ENCODE data around the gene SEMA3E.

SEMA3E gene

GRCh38 chr7:83695128-83695960 lies 46.4 kb upstream of the SEMA3E start:
- Histone ChIP-seq H3K27ac (ENCODE audit: low read depth, low read length) (no peak overlapping the region), H3F3A (ENCODE audit: insufficient read depth) (no peaks in the 10 kb centered on the region), H4K20me1 (ENCODE audit: low read depth, low read length) (no peaks in the 10 kb centered on the region), H3K36me3 (ENCODE audit: low read length) (no peaks in the 10 kb centered on the region), H3K9me2 (replicated peaks; ENCODE audit: insufficient read depth, low read length) (no peaks in the 10 kb centered on the region), H3K4me2 (ENCODE audit: low read depth, low read length, poor library complexity, severe bottlenecking) (no peak overlapping the region), H3K9me3 (ENCODE audit: insufficient read depth, low read length) (no peaks in the 10 kb centered on the region), H3K4me3 (ENCODE audit: insufficient read depth, low read length, poor library complexity, severe bottlenecking) (no peak overlapping the region), H2AFZ (ENCODE audit: low read depth, low read length, severe bottlenecking) (no peak overlapping the region), H3K79me2 (ENCODE audit: insufficient read depth, low read length) (no peaks in the 10 kb centered on the region), H3K9ac (ENCODE audit: low read length) (no peak overlapping the region), H3K27me3 (ENCODE audit: low read length) (no peaks in the 10 kb centered on the region)
- TF ChIP-seq CTCF (IDR thresholded peaks at IDR 0.05; ENCODE audit: insufficient read depth, low read length, poor library complexity, severe bottlenecking) (no peak), EZH2phosphoT487 (conservative IDR thresholded peaks at IDR 0.05; ENCODE audit: low read length) (no peak)

GRCh38 chr7:83693256-83693655 lies 44.3 kb upstream of the SEMA3E start:
- Histone ChIP-seq H3K9me3 (ENCODE audit: insufficient read depth, low read length) (no peaks in the 10 kb centered on the region), H3K36me3 (ENCODE audit: low read length) (no peaks in the 10 kb centered on the region), H3K4me2 (ENCODE audit: low read depth, low read length, poor library complexity, severe bottlenecking) (no peak overlapping the region), H3F3A (ENCODE audit: insufficient read depth) (no peaks in the 10 kb centered on the region), H4K20me1 (ENCODE audit: low read depth, low read length) (no peaks in the 10 kb centered on the region), H3K9me2 (replicated peaks; ENCODE audit: insufficient read depth, low read length) (no peaks in the 10 kb centered on the region), H3K79me2 (ENCODE audit: insufficient read depth, low read length) (no peaks in the 10 kb centered on the region), H3K27me3 (ENCODE audit: low read length) (no peaks in the 10 kb centered on the region), H3K9ac (ENCODE audit: low read length) (no peak overlapping the region), H3K4me3 (ENCODE audit: insufficient read depth, low read length, poor library complexity, severe bottlenecking) (no peak overlapping the region), H3K27ac (ENCODE audit: low read depth, low read length) (no peak overlapping the region), H2AFZ (ENCODE audit: low read depth, low read length, severe bottlenecking) (no peak overlapping the region)
- TF ChIP-seq EZH2phosphoT487 (conservative IDR thresholded peaks at IDR 0.05; ENCODE audit: low read length) (no peak), CTCF (IDR thresholded peaks at IDR 0.05; ENCODE audit: insufficient read depth, low read length, poor library complexity, severe bottlenecking) (no peak)

GRCh38 chr7:83691095-83691494 lies 42.2 kb upstream of the SEMA3E start:
- no peaks in the 10 kb centered on the region for H3K36me3 ChIP-seq (ENCODE audit: low read length)
- no peak overlapping the region for H3K4me3 ChIP-seq (ENCODE audit: insufficient read depth, low read length, poor library complexity, severe bottlenecking)
- H3K4me2 ChIP-seq (ENCODE audit: low read depth, low read length, poor library complexity, severe bottlenecking) = no peak overlapping the region
- no peak overlapping the region for H3K27ac ChIP-seq (ENCODE audit: low read depth, low read length)
- no peak for TF ChIP-seq CTCF (IDR thresholded peaks at IDR 0.05; ENCODE audit: insufficient read depth, low read length, poor library complexity, severe bottlenecking)
- no peak for TF ChIP-seq EZH2phosphoT487 (conservative IDR thresholded peaks at IDR 0.05; ENCODE audit: low read length)
- H3K9me2 ChIP-seq (replicated peaks; ENCODE audit: insufficient read depth, low read length) = no peaks in the 10 kb centered on the region
- no peaks in the 10 kb centered on the region for H4K20me1 ChIP-seq (ENCODE audit: low read depth, low read length)
- H3K9ac ChIP-seq (ENCODE audit: low read length) = no peak overlapping the region
- no peaks in the 10 kb centered on the region for H3K9me3 ChIP-seq (ENCODE audit: insufficient read depth, low read length)
- no peaks in the 10 kb centered on the region for H3K79me2 ChIP-seq (ENCODE audit: insufficient read depth, low read length)
- no peaks in the 10 kb centered on the region for H3F3A ChIP-seq (ENCODE audit: insufficient read depth)
- no peak overlapping the region for H2AFZ ChIP-seq (ENCODE audit: low read depth, low read length, severe bottlenecking)
- no peaks in the 10 kb centered on the region for H3K27me3 ChIP-seq (ENCODE audit: low read length)
